Tibial artery (tissue), 4 donors: Measurements from ENCODE around the gene NOP14.

Source experiments
- DNase-seq, 2 donors: peaks; one replicate each; pipeline ENCODE4 v3.0.0-alpha.2; 2019
- H3K27ac ChIP-seq, 2 donors: fragments of 200-600 bp; sonication (generic) in 1 of 2; 1 replicate in 1 of 2; 2 replicates in 1 of 2; pipeline ENCODE4 v1.5.1; 2018 to 2019; ENCODE audit warnings: mild to moderate bottlenecking in 1 of 2
- H3K27me3 ChIP-seq, 2 donors: fragments of 200-600 bp; sonication (generic) in 1 of 2; one replicate each; pipeline versions ENCODE4 v1.5.1 to v1.6.0; 2016 to 2019
- H3K36me3 ChIP-seq, 3 donors: fragments of 200-600 bp; sonication (generic) in 2 of 3; one replicate each; pipeline ENCODE4 v1.5.1; 2016 to 2019; ENCODE audit warnings: mild to moderate bottlenecking in 2 of 3
- H3K4me1 ChIP-seq, 4 donors: fragments of 200-600 bp; sonication (generic) in 2 of 4; 1 replicate in 3 of 4; 2 replicates in 1 of 4; pipeline ENCODE4 v1.5.1; 2016 to 2019
- H3K4me3 ChIP-seq, 2 donors: fragments of 200-600 bp; sonication (generic) in 1 of 2; 1 replicate in 1 of 2; 2 replicates in 1 of 2; pipeline ENCODE4 v1.5.1; 2018 to 2019; ENCODE audit warnings: mild to moderate bottlenecking in 2 of 2
- H3K9me3 ChIP-seq, 3 donors: fragments of 200-600 bp; sonication (generic) in 1 of 3; one replicate each; pipeline ENCODE4 v1.5.1; 2016 to 2019
- intact Hi-C: fragments of 100-400 bp; cut with DNase I; formaldehyde crosslinking; loops from one replicate; pipeline ENCODE4 v1.15.0; 2023; ENCODE audit warnings: low total_unique reads
- TF ChIP-seq, protein P1 (sequence below), 2 experiments: fragments of 200-600 bp in 1 of 2; fragments of 450-650 bp in 1 of 2; IDR thresholded peaks; one replicate each; pipeline ENCODE4 v1.5.1; 2017 to 2019; ENCODE audit warnings: antibody characterized with exemption in 2 of 2, mild to moderate bottlenecking in 1 of 2, moderate library complexity in 1 of 2

Gene NOP14

DNA sequence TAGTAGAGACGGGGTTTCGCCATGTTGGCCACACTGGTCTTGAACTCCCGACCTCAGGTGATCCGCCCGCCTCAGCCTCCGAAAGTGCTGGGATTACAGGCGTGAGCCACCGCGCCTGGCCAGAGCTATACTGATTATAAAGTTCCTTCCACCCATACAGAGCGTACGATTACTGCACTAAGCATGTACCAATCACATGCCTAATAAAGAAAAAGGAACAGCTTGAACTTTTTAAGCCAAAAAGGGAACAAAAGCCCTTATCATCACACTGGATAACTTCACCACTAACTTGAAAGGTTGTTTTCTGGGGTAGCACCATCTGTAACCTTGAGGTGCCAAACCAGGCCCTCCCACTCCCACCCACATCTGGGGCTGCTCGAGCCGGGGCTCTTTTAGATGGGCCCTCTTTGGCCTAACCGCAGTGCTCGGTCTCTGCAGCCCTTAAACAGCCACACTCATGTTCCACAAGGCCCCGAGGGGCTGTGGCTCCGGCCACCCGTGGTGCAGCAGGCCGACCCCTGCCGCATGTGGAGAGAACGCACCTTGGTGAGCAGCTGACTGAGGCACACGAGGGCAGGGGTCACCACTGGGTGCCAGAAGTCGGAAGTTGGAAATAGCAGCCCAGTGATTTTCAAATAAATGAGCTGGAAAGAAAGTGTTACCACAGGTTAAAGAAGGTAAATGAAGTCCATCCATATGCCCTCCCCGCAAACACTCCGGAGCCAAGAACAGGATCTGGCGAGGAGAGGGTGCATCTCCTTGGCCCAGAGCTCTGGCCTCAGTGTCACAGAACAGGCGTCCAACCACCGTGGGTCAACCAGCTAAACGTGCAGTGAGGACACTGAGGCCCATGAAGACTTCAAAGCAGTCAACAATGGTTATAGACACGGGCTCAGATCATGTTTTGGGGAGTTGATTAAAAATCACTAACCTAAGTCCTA, 18.4 kb downstream of the NOP14 start:
- Histone ChIP-seq H3K27ac (no peak overlapping the region), H3K9me3 (no peaks in the 10 kb centered on the region), H3K4me1 (no peaks in the 10 kb centered on the region), H3K4me3 (no peak overlapping the region), H3K27me3 (no peaks in the 10 kb centered on the region), H3K36me3 (peaks cover 87 to 100% (median 97%) of the 10 kb centered on the region in 3 donors)
- intact Hi-C loops, result loop anchor here (5.0 kb wide), 1 partner anchor 258 kb away; no protein-coding TSS in a partner anchor
- DNase-seq, result no peak
- TF ChIP-seq, protein P1, sequence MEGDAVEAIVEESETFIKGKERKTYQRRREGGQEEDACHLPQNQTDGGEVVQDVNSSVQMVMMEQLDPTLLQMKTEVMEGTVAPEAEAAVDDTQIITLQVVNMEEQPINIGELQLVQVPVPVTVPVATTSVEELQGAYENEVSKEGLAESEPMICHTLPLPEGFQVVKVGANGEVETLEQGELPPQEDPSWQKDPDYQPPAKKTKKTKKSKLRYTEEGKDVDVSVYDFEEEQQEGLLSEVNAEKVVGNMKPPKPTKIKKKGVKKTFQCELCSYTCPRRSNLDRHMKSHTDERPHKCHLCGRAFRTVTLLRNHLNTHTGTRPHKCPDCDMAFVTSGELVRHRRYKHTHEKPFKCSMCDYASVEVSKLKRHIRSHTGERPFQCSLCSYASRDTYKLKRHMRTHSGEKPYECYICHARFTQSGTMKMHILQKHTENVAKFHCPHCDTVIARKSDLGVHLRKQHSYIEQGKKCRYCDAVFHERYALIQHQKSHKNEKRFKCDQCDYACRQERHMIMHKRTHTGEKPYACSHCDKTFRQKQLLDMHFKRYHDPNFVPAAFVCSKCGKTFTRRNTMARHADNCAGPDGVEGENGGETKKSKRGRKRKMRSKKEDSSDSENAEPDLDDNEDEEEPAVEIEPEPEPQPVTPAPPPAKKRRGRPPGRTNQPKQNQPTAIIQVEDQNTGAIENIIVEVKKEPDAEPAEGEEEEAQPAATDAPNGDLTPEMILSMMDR (IDR thresholded peaks at IDR 0.05), result no peak

- H3K27ac ChIP-seq, result no peak overlapping the region
- TF ChIP-seq, protein P1 (IDR thresholded peaks at IDR 0.05), result no peak
- DNase-seq, result no peak
- no peak overlapping the region for H3K4me3 ChIP-seq
- H3K27me3 ChIP-seq, result no peaks in the 10 kb centered on the region
- peaks cover 87 to 100% (median 97%) of the 10 kb centered on the region in 3 donors for H3K36me3 ChIP-seq
- intact Hi-C loops, result no loop called here
- no peaks in the 10 kb centered on the region for H3K9me3 ChIP-seq
- H3K4me1 ChIP-seq, result no peaks in the 10 kb centered on the region
Measured at GRCh38 chr4:2944091-2944482, 19.1 kb downstream of the NOP14 start.

- TF ChIP-seq, protein P1 (IDR thresholded peaks at IDR 0.05), result no peak
- Histone ChIP-seq H3K4me3 (no peak overlapping the region), H3K9me3 (no peaks in the 10 kb centered on the region), H3K27ac (no peak overlapping the region), H3K27me3 (no peaks in the 10 kb centered on the region), H3K4me1 (no peaks in the 10 kb centered on the region), H3K36me3 (peaks cover 85 to 100% (median 99%) of the 10 kb centered on the region in 3 donors)
- intact Hi-C loops, result no loop called here
- DNase-seq, result no peak
Measured at GRCh38 chr4:2943364-2944090, 19.7 kb downstream of the NOP14 start.

GRCh38 chr4:2942532-2943363, 20.5 kb downstream of the NOP14 start:
- Histone ChIP-seq H3K36me3 (peaks cover 88 to 100% (median 98%) of the 10 kb centered on the region in 3 donors), H3K27me3 (no peaks in the 10 kb centered on the region), H3K9me3 (no peaks in the 10 kb centered on the region), H3K4me1 (no peaks in the 10 kb centered on the region), H3K4me3 (no peak overlapping the region), H3K27ac (no peak overlapping the region)
- TF ChIP-seq, protein P1 (IDR thresholded peaks at IDR 0.05), result no peak
- no peak for DNase-seq
- intact Hi-C loops, result no loop called here

GRCh38 chr4:2942037-2942531, 21.1 kb downstream of the NOP14 start:
- H3K4me3 ChIP-seq, result no peak overlapping the region
- H3K4me1 ChIP-seq, result peaks cover 0 to 5% (median 3%) of the 10 kb centered on the region in 4 donors
- intact Hi-C loops, result no loop called here
- peaks cover 82 to 99% (median 98%) of the 10 kb centered on the region in 3 donors for H3K36me3 ChIP-seq
- TF ChIP-seq, protein P1 (IDR thresholded peaks at IDR 0.05), result no peak
- no peak for DNase-seq
- H3K27me3 ChIP-seq, result no peaks in the 10 kb centered on the region
- no peak overlapping the region for H3K27ac ChIP-seq
- H3K9me3 ChIP-seq, result no peaks in the 10 kb centered on the region
